GM10266 (cell line): ENCODE data around the gene PRRT2.

Experiments
- DNase-seq: peaks from one replicate; pipeline ENCODE4 v3.0.0; 2012; ENCODE audit errors: extremely low spot score
- CTCF ChIP-seq: IDR thresholded peaks from 2 replicates; pipeline ENCODE4 v1.5.1; 2012; ENCODE audit warnings: mild to moderate bottlenecking, low read depth; ENCODE audit not compliant: control insufficient read depth, insufficient read depth; ENCODE audit errors: missing control alignments

The PRRT2 gene

GRCh38 chr16:29843931-29844330 is 31.9 kb downstream of the PRRT2 start:
- no peak for DNase-seq
- TF ChIP-seq CTCF = no peak

GRCh38 chr16:29844575-29845331 is 32.8 kb downstream of the PRRT2 start:
- TF ChIP-seq CTCF = no peak
- no peak for DNase-seq

- no peak for DNase-seq
- TF ChIP-seq CTCF = no peak
These were observed 33.7 kb downstream of the PRRT2 start for GRCh38 chr16:29845656-29846055.

- DNase-seq = peak; percentile 83
- peak; percentile 93 for TF ChIP-seq CTCF
These were observed 36.7 kb downstream of the PRRT2 start for GRCh38 chr16:29848420-29849297.

GRCh38 chr16:29849505-29849904 is 37.5 kb downstream of the PRRT2 start:
- TF ChIP-seq CTCF = no peak
- DNase-seq = no peak

- TF ChIP-seq CTCF = no peak
- no peak for DNase-seq
These were observed 39.0 kb downstream of the PRRT2 start for GRCh38 chr16:29850998-29851397.

- DNase-seq = no peak
- TF ChIP-seq CTCF = no peak
These were observed 40.7 kb downstream of the PRRT2 start for GRCh38 chr16:29852654-29853053.
